TTC549 (cell line): ENCODE data around the gene MYMK.

Experiments used
- FAIRE-seq: peaks from 2 replicates; lab custom pipeline; 2012; peaks lifted over from hg19 to GRCh38; lab: Jason Lieb, UNC

Gene MYMK

DNA sequence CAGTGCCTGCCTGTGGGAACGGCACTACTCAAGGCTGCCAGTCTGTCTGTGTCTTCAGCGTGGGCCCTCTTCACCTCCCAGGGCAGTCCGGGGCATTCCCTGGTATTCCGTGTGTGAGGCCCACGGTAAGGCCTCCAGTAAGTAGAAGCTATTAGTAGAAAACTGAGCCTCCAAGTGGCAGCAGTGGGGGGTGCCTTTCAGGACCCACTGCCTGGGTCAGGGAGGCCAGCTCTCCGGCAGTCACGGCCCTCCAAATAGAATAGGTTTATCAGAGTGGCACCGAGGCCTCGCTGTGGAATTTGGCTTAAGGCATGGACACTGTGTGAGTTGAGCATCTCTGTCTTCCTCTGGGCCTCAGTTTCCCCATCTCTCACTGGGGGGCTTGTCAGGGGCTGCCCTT, 32.8 kb upstream of the MYMK start:
- no peak for FAIRE-seq

DNA sequence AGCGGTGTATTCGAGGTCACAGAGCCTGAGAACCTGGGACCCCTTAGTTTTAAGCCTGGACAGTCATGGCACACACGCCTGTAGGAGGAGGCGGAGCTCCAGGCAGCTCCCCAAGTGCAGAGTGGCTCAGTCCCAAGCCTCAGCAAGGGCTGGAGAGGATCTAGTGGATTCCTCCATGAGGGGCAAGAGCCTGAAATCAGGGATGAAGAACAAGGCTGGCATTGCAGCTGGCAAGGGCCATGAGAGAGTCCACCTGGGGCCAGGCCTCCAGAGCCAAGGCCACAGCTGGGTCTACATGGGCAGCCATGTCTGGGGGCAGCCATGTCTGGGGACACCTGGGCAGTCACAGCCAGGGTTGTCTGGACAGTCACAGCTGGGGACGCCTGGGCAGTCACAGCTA, 31.6 kb upstream of the MYMK start:
- no peak for FAIRE-seq

DNA sequence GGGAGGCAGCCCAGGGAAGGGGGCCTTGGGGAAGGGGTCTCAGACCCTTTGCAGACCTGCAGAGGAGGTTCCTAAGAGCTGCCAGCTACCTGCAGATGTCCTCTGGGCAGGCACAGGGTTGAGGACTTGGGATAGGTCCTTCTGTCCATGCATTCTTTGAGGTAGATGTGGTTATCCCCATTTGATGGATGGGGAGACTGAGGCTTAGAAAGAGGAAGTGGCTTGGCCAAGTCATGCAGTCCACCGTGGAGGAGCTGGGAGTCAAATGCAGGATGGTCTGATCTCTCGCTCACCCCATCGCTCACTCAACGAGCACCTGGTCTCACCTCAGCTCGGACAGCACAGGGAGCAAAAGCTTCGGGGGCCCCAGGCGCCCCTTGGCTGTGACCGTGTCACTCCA, 30.0 kb upstream of the MYMK start:
- no peak for FAIRE-seq

DNA sequence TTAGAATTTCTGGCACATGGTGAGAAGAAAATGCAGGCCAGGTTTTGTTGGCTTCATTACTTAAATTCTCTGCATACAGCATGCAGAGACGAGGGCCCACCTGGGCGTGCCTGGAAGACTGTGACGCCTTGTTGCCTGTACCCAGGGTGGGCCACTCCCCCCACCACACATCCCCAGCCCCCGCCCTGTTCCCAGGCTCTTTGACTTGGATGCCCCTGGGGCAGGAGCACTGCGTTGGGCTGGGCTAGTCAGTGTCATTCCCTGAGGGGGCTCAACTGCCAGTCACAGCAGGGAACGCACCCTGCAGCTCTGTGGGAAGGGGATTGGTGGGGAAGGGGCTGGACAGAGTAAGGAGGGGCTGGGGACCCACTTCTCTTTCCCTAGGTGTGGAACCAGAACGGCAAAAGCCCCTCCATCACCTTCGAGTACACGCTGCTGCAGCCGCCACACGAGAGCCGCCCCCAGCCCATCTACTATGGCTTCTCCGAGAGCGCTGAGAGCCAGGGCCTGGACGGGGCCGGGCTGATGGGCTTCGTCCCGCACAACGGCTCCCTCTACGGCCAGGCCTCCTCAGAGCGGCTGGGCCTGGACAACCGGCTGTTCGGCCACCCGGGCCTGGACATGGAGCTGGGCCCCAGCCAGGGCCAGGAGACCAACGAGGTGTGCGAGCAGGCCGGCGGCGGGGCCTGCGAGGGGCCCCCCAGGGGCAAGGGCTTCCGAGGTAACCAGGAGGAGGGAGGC, 29.4 kb upstream of the MYMK start:
- no peak for FAIRE-seq

DNA sequence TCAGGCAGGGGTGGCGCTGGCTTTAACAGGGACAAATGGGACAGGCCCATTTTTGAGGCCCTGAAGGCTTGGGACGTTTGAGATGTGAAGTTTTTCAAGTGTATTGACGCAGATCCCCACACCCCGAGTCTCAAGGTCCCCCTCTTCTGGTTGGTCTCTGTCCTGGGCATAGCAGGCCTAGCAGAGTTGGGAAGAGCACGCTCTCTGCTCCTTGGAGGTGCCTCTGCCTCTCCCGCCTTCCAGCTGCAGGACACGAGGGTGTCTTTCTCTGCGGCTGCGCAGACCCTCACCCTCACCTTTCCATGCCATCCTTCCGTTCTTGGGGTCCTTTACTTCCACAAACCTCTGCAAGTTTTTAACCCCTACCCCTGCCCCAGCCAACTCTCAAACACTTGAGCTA, 28.4 kb upstream of the MYMK start:
- FAIRE-seq, result no peak

GRCh38 chr9:133552236-133552635, 27.5 kb upstream of the MYMK start:
- FAIRE-seq, result no peak

- no peak for FAIRE-seq
Observed at GRCh38 chr9:133551446-133551845, 26.7 kb upstream of the MYMK start.

DNA sequence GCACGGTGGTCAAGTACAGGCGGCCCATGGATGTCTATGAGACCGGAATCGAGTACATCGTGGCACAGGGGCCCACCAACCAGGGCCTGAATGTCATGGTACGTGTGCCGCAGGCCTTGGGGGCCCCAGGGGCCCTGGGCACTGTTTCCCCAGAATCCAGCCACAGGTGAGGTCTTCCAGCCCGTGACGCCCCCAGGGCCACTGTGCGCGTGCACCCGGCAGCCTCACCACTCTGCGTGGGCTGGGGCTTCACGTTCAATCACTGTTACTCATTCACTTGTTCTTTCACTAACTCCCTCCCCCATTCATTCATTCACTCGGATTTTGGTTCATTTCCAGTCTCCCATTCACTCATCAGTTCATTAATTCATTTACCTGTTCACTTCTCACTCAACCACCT, 22.4 kb upstream of the MYMK start:
- FAIRE-seq, result no peak

- FAIRE-seq, result no peak
Observed at GRCh38 chr9:133546287-133546680, 21.5 kb upstream of the MYMK start.

GRCh38 chr9:133545494-133546286, 20.9 kb upstream of the MYMK start:
- no peak for FAIRE-seq

DNA sequence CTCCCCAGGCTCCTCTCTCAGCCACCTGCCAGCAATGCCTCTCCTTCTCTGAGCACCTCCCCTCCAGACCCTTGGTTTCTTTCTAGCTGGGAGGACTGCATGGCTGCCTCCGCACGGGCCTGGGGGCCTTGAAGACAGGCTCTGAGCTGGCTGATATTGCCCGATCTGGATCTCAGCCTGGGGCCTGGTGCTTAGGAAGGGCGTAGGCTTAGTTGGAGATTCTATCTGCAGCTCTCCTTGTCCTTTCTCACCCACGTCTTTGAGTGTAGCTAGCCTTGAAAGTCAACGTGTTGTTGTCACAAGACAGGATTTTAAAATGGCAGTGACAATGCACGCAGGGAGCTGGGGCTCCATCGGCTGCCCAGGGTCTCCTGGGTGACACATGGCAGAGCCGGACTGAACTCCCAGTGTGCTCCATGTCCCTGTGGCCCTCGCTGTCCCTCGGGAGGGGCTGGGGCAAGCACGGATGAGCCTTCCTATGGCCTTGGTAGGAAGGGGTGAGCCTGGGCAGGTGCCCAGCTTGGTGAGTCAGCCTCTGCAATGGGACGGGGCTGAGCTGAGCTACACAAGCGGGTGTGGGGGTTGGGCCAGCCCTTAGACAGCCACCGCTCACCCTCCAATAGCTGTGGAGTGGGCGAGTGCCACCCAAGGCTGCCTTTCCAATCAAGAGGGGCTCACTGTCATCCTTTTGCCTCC, 19.2 kb upstream of the MYMK start:
- FAIRE-seq, result no peak

- no peak for FAIRE-seq
Observed at GRCh38 chr9:133542002-133542401, 17.2 kb upstream of the MYMK start.

- no peak for FAIRE-seq
Observed at GRCh38 chr9:133540698-133541025, 15.9 kb upstream of the MYMK start.

DNA sequence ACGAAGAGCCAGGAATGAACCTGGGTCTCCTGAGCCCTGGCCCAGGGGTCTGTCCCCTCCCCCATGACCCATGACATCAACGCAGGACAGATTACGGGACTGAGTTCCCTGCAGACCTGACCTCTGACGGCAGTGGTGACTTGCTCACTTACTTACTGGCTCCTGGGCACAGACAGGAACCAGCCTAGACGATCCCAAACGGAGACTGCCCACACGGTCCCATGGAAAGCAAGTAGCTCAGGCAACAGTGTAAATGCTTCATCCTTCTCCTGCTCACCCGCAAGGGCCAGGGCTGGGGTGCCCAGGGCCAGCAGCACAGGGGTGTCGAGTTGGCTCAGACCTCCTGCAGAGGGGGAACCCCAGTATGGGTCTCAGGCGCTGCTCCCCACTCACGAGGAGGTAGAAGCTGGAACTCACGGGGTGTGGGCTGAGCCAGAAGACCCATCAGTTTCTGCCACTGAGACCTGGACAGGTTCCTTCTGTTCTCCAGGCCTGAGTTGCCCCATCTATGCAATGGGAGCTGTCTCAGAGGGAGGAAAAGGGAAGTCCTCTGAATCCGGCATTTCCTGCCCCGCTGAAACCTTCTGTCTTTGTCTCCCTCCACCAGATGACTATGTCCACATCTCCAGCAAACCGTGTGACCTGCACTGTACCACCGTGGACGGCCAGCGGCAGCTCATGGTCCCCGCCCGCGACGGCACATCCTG, 15.4 kb upstream of the MYMK start:
- no peak for FAIRE-seq

DNA sequence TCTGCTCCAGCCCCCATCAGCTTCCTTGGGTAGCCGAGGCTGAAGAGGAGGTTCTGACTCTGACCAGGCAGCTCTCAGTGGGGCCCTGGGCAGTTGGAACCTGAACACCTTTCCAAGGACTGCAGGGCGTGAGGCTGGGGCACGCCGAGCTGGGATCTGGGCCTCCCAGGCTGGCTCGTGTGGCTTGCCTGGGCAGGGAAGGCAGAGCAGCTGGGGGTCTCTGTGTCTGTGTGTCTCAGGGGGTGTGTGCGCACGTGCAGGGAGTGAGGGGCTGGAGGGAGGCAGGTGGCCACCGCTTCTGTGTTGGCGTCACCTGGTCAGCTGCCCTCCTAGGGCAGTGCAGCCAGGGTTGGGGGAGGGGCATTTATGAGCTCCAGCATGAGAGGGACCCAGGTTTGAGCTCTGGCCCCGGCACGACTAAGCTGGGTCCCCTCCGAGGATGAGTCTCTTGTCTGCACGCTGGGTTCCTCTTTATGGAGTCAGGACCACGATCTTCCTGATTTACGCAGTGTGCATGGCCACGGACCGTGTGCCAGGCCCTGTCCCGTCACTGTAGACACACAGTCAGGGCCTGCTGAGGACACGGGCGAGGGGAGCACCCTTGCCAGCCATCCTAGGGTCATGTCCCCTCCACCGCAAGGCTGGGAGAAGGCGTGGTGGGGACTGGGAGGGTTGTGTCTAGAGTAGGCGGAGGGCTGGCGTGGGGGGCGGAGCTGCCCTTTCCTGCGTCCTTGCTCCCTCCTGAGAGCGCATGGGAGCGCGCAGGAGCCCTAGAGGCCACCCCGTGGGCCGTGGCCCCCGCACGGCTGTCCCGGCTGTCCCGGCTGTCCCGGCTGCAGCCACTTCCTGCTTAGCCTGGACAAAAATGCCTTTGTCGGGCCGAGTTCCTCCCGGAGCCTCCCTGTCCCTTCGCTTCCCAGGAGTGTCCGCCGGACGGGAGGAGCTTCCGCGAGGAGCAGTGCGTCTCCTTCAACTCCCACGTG, 14.4 kb upstream of the MYMK start:
- no peak for FAIRE-seq

DNA sequence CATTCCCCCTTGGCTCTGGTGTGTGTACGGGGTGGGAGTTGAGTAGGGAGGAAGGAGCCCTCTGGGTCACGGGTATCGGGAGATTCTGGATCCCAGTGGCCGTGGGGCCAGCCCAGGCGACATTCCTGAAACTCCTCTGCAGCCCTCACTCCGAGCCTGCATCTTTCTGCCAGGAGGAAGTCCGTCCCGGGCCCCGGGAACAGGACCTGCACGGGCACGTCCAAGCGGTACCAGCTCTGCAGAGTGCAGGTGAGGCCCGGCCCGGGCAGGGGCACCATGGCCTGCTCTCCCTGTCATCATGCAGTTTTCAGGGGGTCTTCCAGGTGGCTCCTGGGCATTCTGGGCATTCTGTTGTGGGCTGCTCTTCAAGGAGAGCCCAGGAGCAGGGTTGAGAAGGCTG, 13.4 kb upstream of the MYMK start:
- no peak for FAIRE-seq

DNA sequence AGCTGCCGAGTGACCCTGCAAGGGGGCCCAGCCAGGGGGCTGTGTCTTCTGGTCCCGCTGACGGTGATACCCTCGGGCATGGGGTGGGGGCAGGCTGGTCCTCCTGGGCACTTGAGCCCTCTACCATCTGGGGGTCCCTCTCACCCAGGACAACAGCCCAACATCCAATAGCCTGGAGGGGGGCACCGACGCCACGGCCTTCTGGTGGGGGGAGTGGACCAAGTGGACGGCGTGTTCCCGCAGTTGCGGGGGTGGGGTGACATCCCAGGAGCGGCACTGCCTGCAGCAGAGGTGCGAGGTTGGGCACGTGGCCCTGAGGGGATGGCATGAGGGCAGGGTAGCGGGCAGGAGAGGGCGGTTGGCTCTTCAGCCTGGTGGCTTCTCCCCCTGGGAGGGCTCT, 12.5 kb upstream of the MYMK start:
- no peak for FAIRE-seq

- no peak for FAIRE-seq
Observed at GRCh38 chr9:133536536-133536935, 11.8 kb upstream of the MYMK start.

DNA sequence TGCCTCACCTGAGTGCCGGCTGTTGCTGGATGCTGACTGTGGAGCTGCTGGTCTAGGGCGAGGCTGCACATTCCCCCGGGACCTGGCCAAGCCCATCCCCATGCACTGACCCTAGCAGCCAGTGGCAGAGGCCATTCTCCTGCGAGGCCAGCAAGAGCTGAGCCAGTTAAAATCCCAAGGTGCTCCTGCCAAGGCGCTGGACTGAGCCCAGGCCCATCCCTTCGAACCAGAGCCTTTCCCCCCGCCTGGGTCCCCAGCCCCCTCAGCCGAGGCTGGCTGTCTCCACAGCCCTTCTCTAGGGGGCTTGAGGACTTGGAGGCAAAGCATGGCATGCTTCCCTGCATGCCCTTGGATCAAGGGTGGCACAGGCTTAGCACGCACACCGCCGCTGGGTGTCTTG, 11.3 kb upstream of the MYMK start:
- no peak for FAIRE-seq

DNA sequence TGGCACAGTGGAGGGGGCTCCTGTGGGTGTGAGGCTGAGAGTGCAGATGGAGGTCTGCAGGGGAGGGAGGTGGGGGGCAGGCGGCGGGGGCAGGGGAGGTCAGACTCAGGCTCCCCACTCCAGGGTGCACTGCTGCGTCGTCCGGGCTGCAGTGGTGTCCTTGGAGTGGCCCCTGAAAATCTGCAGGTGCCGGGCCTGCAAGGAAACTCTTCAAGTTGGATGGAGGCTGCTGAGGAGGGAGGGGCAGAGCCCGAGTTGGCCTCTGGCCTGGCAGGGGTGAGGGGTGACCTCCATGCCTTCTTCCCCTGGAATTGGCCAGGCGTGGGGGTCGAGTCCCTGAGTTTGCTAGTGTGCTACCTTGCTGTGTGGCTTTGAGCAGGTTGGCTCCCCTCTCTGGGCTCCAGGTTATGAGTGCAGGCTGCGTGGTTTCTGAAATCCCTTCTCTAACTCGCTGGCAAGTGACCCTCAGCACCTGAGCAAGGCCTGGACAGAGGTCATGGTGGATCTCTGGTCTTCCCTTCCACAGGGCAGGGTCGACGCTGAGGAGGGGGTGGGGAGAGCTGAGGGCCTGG, 10.6 kb upstream of the MYMK start:
- FAIRE-seq, result no peak
